ENCODE measurements around the gene SH2B3. TPM values are rescaled to one million over a fixed set of nuclear protein-coding genes. Genes with fewer than 3 reads are reported as not detected.
"Not testable (repeated sequence)": the region's sequence is repeated elsewhere in the genome, so short reads cannot be mapped to it uniquely, and the experiment has no call there.

The SH2B3 gene
- total and polyA plus RNA-seq, 8 donors: 2.5 to 21.7 (median 8.8) TPM

GRCh38 chr12:111396726-111397445 lies 8.8 kb upstream of the SH2B3 start:
- Histone ChIP-seq H3K4me1 (peaks cover 7 to 16% (median 13%) of the 10 kb centered on the region in 4 donors), H3K4me3 (peak overlapping the region; percentile 25 to 39 (median 34)), H3K27ac (peak overlapping the region in 4 of 5 donors; percentile 37 to 68 (median 64)), H3K9me3 (no peaks in the 10 kb centered on the region), H3K36me3 (no peaks in the 10 kb centered on the region), H3K27me3 (peaks cover 0 to 5% (median 0%) of the 10 kb centered on the region in 3 donors)
- peak; percentile 89 to 94 for DNase-seq
- 7 to 9% (median 7%) methylated on average over 28 to 34 of the region's 34 CpGs for WGBS, 5 donors
- intact Hi-C loops (cut with DNase I; ENCODE audit: low total_unique reads): loop anchor here (2.0 kb wide), 1 partner anchor 54 kb away; no protein-coding TSS in a partner anchor
- TF ChIP-seq POLR2A (IDR thresholded peaks at IDR 0.05) (no peak), POLR2AphosphoS5 (IDR thresholded peaks at IDR 0.05) (peak in 2 of 3 donors; percentile 18 to 75), EP300 (IDR thresholded peaks at IDR 0.05) (no peak), CTCF (IDR thresholded peaks at IDR 0.05) (peak in 6 of 7 experiments; percentile 51 to 99 (median 96))

GRCh38 chr12:111398530-111398929 lies 7.2 kb upstream of the SH2B3 start:
- intact Hi-C loops (cut with DNase I; ENCODE audit: low total_unique reads): no loop called here
- WGBS, 5 donors: 73 to 84% (median 82%) methylated on average over 4 of the region's 4 CpGs
- H3K27ac ChIP-seq: peak overlapping the region in 4 of 5 donors; percentile 42 to 68 (median 64)

GRCh38 chr12:111399741-111400404 lies 5.8 kb upstream of the SH2B3 start:
- DNase-seq; H3K36me3 ChIP-seq; intact Hi-C loops (cut with DNase I; ENCODE audit: low total_unique reads); H3K27me3 ChIP-seq; H3K4me3 ChIP-seq; H3K9me3 ChIP-seq: not testable (repeated sequence)
- H3K27ac ChIP-seq: peak overlapping the region in 3 of 5 donors; percentile 18 to 68 (median 34)
- WGBS, 5 donors: 77 to 90% (median 85%) methylated on average over 9 of the region's 9 CpGs
- H3K4me1 ChIP-seq: peaks cover 26 to 43% (median 37%) of the 10 kb centered on the region in 4 donors

More at GRCh38 chr12:111398530-111398929, 7.2 kb upstream of the SH2B3 start:
- H3K4me3 ChIP-seq: no peak overlapping the region
- TF ChIP-seq CTCF (IDR thresholded peaks at IDR 0.05) (no peak), POLR2A (IDR thresholded peaks at IDR 0.05) (no peak), EP300 (IDR thresholded peaks at IDR 0.05) (no peak), POLR2AphosphoS5 (IDR thresholded peaks at IDR 0.05) (no peak)
- peaks cover 19 to 30% (median 25%) of the 10 kb centered on the region in 4 donors for H3K4me1 ChIP-seq
- H3K27me3 ChIP-seq: no peaks in the 10 kb centered on the region
- DNase-seq: peak in 1 of 2 donors; percentile 37
- H3K9me3 ChIP-seq: no peaks in the 10 kb centered on the region
- no peaks in the 10 kb centered on the region for H3K36me3 ChIP-seq

DNA sequence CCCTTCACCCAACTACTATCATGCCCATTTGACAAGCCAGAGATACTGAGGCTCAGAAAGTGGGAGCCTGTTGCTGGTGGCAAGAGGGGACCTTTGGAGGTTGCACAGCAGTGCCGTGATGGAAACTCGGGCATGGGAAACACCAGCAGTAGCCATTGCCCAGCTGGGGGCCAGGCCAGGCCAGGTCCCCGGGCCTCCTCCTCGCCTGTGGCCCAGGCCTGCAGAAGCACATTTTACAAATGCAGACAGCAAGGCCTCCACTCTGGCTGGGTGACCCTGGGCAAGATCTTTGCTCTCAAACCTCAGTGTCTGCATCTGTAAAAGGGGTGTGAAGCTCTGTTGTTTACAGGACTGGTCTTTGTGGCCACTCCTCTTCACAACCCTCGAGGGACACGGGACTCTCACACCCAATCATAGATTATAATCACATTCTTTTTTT lies 4.5 kb upstream of the SH2B3 start:
- Histone ChIP-seq H3K36me3 (no peaks in the 10 kb centered on the region), H3K27ac (no peak overlapping the region), H3K9me3 (no peaks in the 10 kb centered on the region), H3K4me1 (peaks cover 31 to 50% (median 43%) of the 10 kb centered on the region in 4 donors), H3K27me3 (no peaks in the 10 kb centered on the region), H3K4me3 (no peak overlapping the region)
- no peak for TF ChIP-seq CTCF (IDR thresholded peaks at IDR 0.05)
- TF ChIP-seq POLR2AphosphoS5 (IDR thresholded peaks at IDR 0.05): no peak
- no peak for TF ChIP-seq POLR2A (IDR thresholded peaks at IDR 0.05)
- no peak for TF ChIP-seq EP300 (IDR thresholded peaks at IDR 0.05)
- 77 to 91% (median 88%) methylated on average over 6 of the region's 6 CpGs for WGBS, 5 donors
- intact Hi-C loops (cut with DNase I; ENCODE audit: low total_unique reads): no loop called here
- no peak for DNase-seq

GRCh38 chr12:111402490-111402824 lies 3.3 kb upstream of the SH2B3 start:
- intact Hi-C loops (cut with DNase I; ENCODE audit: low total_unique reads); H3K9me3 ChIP-seq; DNase-seq; H3K27me3 ChIP-seq; H3K36me3 ChIP-seq: not testable (repeated sequence)
- 65 to 80% (median 78%) methylated on average over 9 of the region's 9 CpGs for WGBS, 5 donors
- Histone ChIP-seq H3K4me1 (peaks cover 35 to 53% (median 45%) of the 10 kb centered on the region in 4 donors), H3K4me3 (peak overlapping the region in 3 of 4 donors; percentile 17 to 31 (median 24)), H3K27ac (peak overlapping the region; percentile 78 to 90 (median 86))
